Activated T-helper 1 cell treated with anti-CD3 and anti-CD28 coated beads, Interleukin-12 subunit alpha, Interleukin-12 subunit beta, Interleukin-2, Interleukin-4 antibody, amounts not matched to agents 30 ng/mL and 10 ng/mL and 1 ng/mL, durations not matched to agents 14 hours and 24 hours and 36 hours (primary cell): ENCODE data around the gene DNAH9. TPM values are rescaled to one million over a fixed set of nuclear protein-coding genes. Genes with fewer than 3 reads are reported as not detected.

Experiments used
- DNase-seq: peaks from one replicate; pipeline ENCODE4 v3.0.0; 2021; ENCODE audit warnings: low spot score
- H3K27ac Mint-ChIP-seq: one replicate; pipeline ENCODE4 v1.8.0; 2021; ENCODE audit warnings: mild to moderate bottlenecking, mixed read lengths
- H3K27me3 Mint-ChIP-seq: one replicate; pipeline ENCODE4 v1.8.0; 2022; ENCODE audit warnings: mild to moderate bottlenecking, moderate library complexity, mixed read lengths; ENCODE audit not compliant: insufficient read depth
- H3K36me3 Mint-ChIP-seq: one replicate; pipeline ENCODE4 v1.8.0; 2021; ENCODE audit warnings: low read depth, mixed read lengths
- H3K4me1 Mint-ChIP-seq: one replicate; pipeline ENCODE4 v1.8.0; 2021; ENCODE audit warnings: low read depth, mixed read lengths
- H3K4me3 Mint-ChIP-seq: one replicate; pipeline ENCODE4 v1.8.0; 2021; ENCODE audit warnings: mild to moderate bottlenecking, moderate library complexity, mixed read lengths
- H3K9me3 Mint-ChIP-seq: one replicate; pipeline ENCODE4 v1.8.0; 2021; ENCODE audit warnings: mixed read lengths
- intact Hi-C: fragments of 100-400 bp; cut with micrococcal nuclease; formaldehyde crosslinking; loops from one replicate; pipeline ENCODE4 v1.15.1; 2024
- total RNA-seq: library from RNA; stranded (reverse); gene quantifications from 2 replicates; pipeline ENCODE4 v1.2.3, GENCODE V29; 2022

The DNAH9 gene
- total RNA-seq, 1 donor from 2014 or later = not detected

- Mint-ChIP-seq H3K4me3 (no peak overlapping the region), H3K27me3 (no peaks in the 10 kb centered on the region), H3K4me1 (no peaks in the 10 kb centered on the region), H3K27ac (no peak overlapping the region), H3K9me3 (peaks cover 32% of the 10 kb centered on the region), H3K36me3 (no peaks in the 10 kb centered on the region)
- no peak for DNase-seq
- intact Hi-C loops = no loop called here
Measured at GRCh38 chr17:11747441-11747840, 149.2 kb downstream of the DNAH9 start.

- no peak for DNase-seq
- Mint-ChIP-seq H3K9me3 (peaks cover 14% of the 10 kb centered on the region), H3K4me1 (no peaks in the 10 kb centered on the region), H3K27me3 (no peaks in the 10 kb centered on the region), H3K4me3 (no peak overlapping the region), H3K27ac (no peak overlapping the region), H3K36me3 (no peaks in the 10 kb centered on the region)
- intact Hi-C loops = no loop called here
Measured at GRCh38 chr17:11757815-11758214, 159.5 kb downstream of the DNAH9 start.

- peaks cover 10% of the 10 kb centered on the region for H3K9me3 Mint-ChIP-seq
- H3K4me3 Mint-ChIP-seq = no peak overlapping the region
- DNase-seq = no peak
- H3K36me3 Mint-ChIP-seq = no peaks in the 10 kb centered on the region
- no peaks in the 10 kb centered on the region for H3K27me3 Mint-ChIP-seq
- intact Hi-C loops = no loop called here
- H3K27ac Mint-ChIP-seq = no peak overlapping the region
- H3K4me1 Mint-ChIP-seq = no peaks in the 10 kb centered on the region
Measured at GRCh38 chr17:11768106-11768505, 169.8 kb downstream of the DNAH9 start.

- Mint-ChIP-seq H3K27me3 (no peaks in the 10 kb centered on the region), H3K36me3 (no peaks in the 10 kb centered on the region), H3K9me3 (peaks cover 3% of the 10 kb centered on the region), H3K27ac (no peak overlapping the region), H3K4me1 (no peaks in the 10 kb centered on the region), H3K4me3 (no peak overlapping the region)
- no peak for DNase-seq
- intact Hi-C loops = no loop called here
Measured at GRCh38 chr17:11768981-11769380, 170.7 kb downstream of the DNAH9 start.

- no peak for DNase-seq
- intact Hi-C loops = no loop called here
- peaks cover 4% of the 10 kb centered on the region for H3K9me3 Mint-ChIP-seq
- H3K27ac Mint-ChIP-seq = no peak overlapping the region
- H3K27me3 Mint-ChIP-seq = no peaks in the 10 kb centered on the region
- no peak overlapping the region for H3K4me3 Mint-ChIP-seq
- no peaks in the 10 kb centered on the region for H3K4me1 Mint-ChIP-seq
- no peaks in the 10 kb centered on the region for H3K36me3 Mint-ChIP-seq
Measured at GRCh38 chr17:11772031-11772430, 173.8 kb downstream of the DNAH9 start.

GRCh38 chr17:11779892-11780291 lies 181.6 kb downstream of the DNAH9 start:
- no peaks in the 10 kb centered on the region for H3K27me3 Mint-ChIP-seq
- H3K4me1 Mint-ChIP-seq = no peaks in the 10 kb centered on the region
- peaks cover 31% of the 10 kb centered on the region for H3K9me3 Mint-ChIP-seq
- H3K4me3 Mint-ChIP-seq = no peak overlapping the region
- DNase-seq = no peak
- no peak overlapping the region for H3K27ac Mint-ChIP-seq
- no peaks in the 10 kb centered on the region for H3K36me3 Mint-ChIP-seq
- intact Hi-C loops = no loop called here

GRCh38 chr17:11780621-11781020 lies 182.4 kb downstream of the DNAH9 start:
- no peak for DNase-seq
- no peaks in the 10 kb centered on the region for H3K27me3 Mint-ChIP-seq
- H3K36me3 Mint-ChIP-seq = no peaks in the 10 kb centered on the region
- H3K4me3 Mint-ChIP-seq = no peak overlapping the region
- intact Hi-C loops = no loop called here
- H3K9me3 Mint-ChIP-seq = peaks cover 33% of the 10 kb centered on the region
- H3K27ac Mint-ChIP-seq = no peak overlapping the region
- H3K4me1 Mint-ChIP-seq = no peaks in the 10 kb centered on the region

- no peak overlapping the region for H3K27ac Mint-ChIP-seq
Measured at GRCh38 chr17:11786711-11787438, 188.6 kb downstream of the DNAH9 start.

GRCh38 chr17:11795906-11796305 lies 197.6 kb downstream of the DNAH9 start:
- Mint-ChIP-seq H3K4me3 (no peak overlapping the region), H3K4me1 (no peaks in the 10 kb centered on the region), H3K27ac (no peak overlapping the region), H3K9me3 (peaks cover 29% of the 10 kb centered on the region), H3K27me3 (no peaks in the 10 kb centered on the region), H3K36me3 (no peaks in the 10 kb centered on the region)
- DNase-seq = no peak
- intact Hi-C loops = no loop called here

More at GRCh38 chr17:11786711-11787438, 188.6 kb downstream of the DNAH9 start:
- intact Hi-C loops = no loop called here
- Mint-ChIP-seq H3K9me3 (peaks cover 37% of the 10 kb centered on the region), H3K36me3 (no peaks in the 10 kb centered on the region), H3K4me1 (no peaks in the 10 kb centered on the region), H3K27me3 (no peaks in the 10 kb centered on the region), H3K4me3 (no peak overlapping the region)
- no peak for DNase-seq

- no peak for DNase-seq
- no peak overlapping the region for H3K4me3 Mint-ChIP-seq
- H3K4me1 Mint-ChIP-seq = no peaks in the 10 kb centered on the region
- no peaks in the 10 kb centered on the region for H3K36me3 Mint-ChIP-seq
- H3K27me3 Mint-ChIP-seq = no peaks in the 10 kb centered on the region
- intact Hi-C loops = no loop called here
- H3K27ac Mint-ChIP-seq = no peak overlapping the region
- peaks cover 29% of the 10 kb centered on the region for H3K9me3 Mint-ChIP-seq
Measured at GRCh38 chr17:11797803-11798202, 199.5 kb downstream of the DNAH9 start.

- intact Hi-C loops = no loop called here
- H3K4me3 Mint-ChIP-seq = no peak overlapping the region
- H3K27ac Mint-ChIP-seq = no peak overlapping the region
- peaks cover 8% of the 10 kb centered on the region for H3K9me3 Mint-ChIP-seq
- no peaks in the 10 kb centered on the region for H3K27me3 Mint-ChIP-seq
- H3K36me3 Mint-ChIP-seq = no peaks in the 10 kb centered on the region
- no peaks in the 10 kb centered on the region for H3K4me1 Mint-ChIP-seq
- no peak for DNase-seq
Measured at GRCh38 chr17:11803231-11803969, 205.1 kb downstream of the DNAH9 start.

GRCh38 chr17:11805138-11805537 lies 206.9 kb downstream of the DNAH9 start:
- intact Hi-C loops = no loop called here
- Mint-ChIP-seq H3K36me3 (no peaks in the 10 kb centered on the region), H3K4me1 (no peaks in the 10 kb centered on the region), H3K4me3 (no peak overlapping the region), H3K27ac (no peak overlapping the region), H3K27me3 (no peaks in the 10 kb centered on the region), H3K9me3 (peaks cover 15% of the 10 kb centered on the region)
- DNase-seq = no peak

GRCh38 chr17:11805952-11806351 lies 207.7 kb downstream of the DNAH9 start:
- DNase-seq = no peak
- Mint-ChIP-seq H3K4me1 (no peaks in the 10 kb centered on the region), H3K9me3 (peaks cover 21% of the 10 kb centered on the region), H3K36me3 (no peaks in the 10 kb centered on the region), H3K4me3 (no peak overlapping the region), H3K27me3 (no peaks in the 10 kb centered on the region), H3K27ac (no peak overlapping the region)
- intact Hi-C loops = no loop called here
